Measurements from ENCODE around the gene FAM107B.

Gene FAM107B

GRCh38 chr10:14498326-14498725, 276.4 kb downstream of the FAM107B start:
- H3K27ac ChIP-seq = no peak overlapping the region
- peak; percentile 5 for DNase-seq (ENCODE audit: low spot score)
- no peak overlapping the region for H3K4me3 ChIP-seq
- no peak for TF ChIP-seq CTCF (IDR thresholded peaks at IDR 0.05)

- Histone ChIP-seq H3K27ac (no peak overlapping the region), H3K4me3 (no peak overlapping the region)
- DNase-seq (ENCODE audit: low spot score) = no peak
- no peak for TF ChIP-seq CTCF (IDR thresholded peaks at IDR 0.05)
Measured at GRCh38 chr10:14491811-14492210, 282.9 kb downstream of the FAM107B start.

GRCh38 chr10:14489522-14490177, 285.0 kb downstream of the FAM107B start:
- H3K4me3 ChIP-seq = no peak overlapping the region
- DNase-seq (ENCODE audit: low spot score) = no peak
- H3K27ac ChIP-seq = no peak overlapping the region
- no peak for TF ChIP-seq CTCF (IDR thresholded peaks at IDR 0.05)

GRCh38 chr10:14487488-14487883, 287.2 kb downstream of the FAM107B start:
- no peak overlapping the region for H3K4me3 ChIP-seq
- no peak for DNase-seq (ENCODE audit: low spot score)
- no peak overlapping the region for H3K27ac ChIP-seq
- TF ChIP-seq CTCF (IDR thresholded peaks at IDR 0.05) = no peak

- no peak for DNase-seq (ENCODE audit: low spot score)
- TF ChIP-seq CTCF (IDR thresholded peaks at IDR 0.05) = no peak
- no peak overlapping the region for H3K27ac ChIP-seq
- H3K4me3 ChIP-seq = no peak overlapping the region
Measured at GRCh38 chr10:14486777-14487487, 287.8 kb downstream of the FAM107B start.

GRCh38 chr10:14485986-14486385, 288.7 kb downstream of the FAM107B start:
- DNase-seq (ENCODE audit: low spot score) = no peak
- Histone ChIP-seq H3K4me3 (no peak overlapping the region), H3K27ac (no peak overlapping the region)
- no peak for TF ChIP-seq CTCF (IDR thresholded peaks at IDR 0.05)

- no peak for TF ChIP-seq CTCF (IDR thresholded peaks at IDR 0.05)
- H3K4me3 ChIP-seq = no peak overlapping the region
- H3K27ac ChIP-seq = no peak overlapping the region
- no peak for DNase-seq (ENCODE audit: low spot score)
Measured at GRCh38 chr10:14483417-14483816, 291.3 kb downstream of the FAM107B start.

Measured in coronary artery (tissue), 2 donors.